IMR-90 (cell line): ENCODE data around the gene CDK5RAP2.

Experiments
- CTCF ChIP-seq: conservative IDR thresholded peaks from 2 replicates; pipeline ENCODE4 v1.5.1; 2012; ENCODE audit warnings: mild to moderate bottlenecking, low read depth, low read length, improper control_type of control experiment
- FOS ChIP-seq: fragments of 150-350 bp; IDR thresholded peaks from 2 replicates; pipeline ENCODE4 v1.6.1; 2016; ENCODE audit warnings: low read depth, low read length
- MAZ ChIP-seq: IDR thresholded peaks from 2 replicates; pipeline ENCODE4 v1.6.1; 2012; ENCODE audit warnings: low read depth, mild to moderate bottlenecking, low read length, improper control_type of control experiment, moderate library complexity, borderline replicate concordance
- POLR2A ChIP-seq: IDR thresholded peaks from 2 replicates; pipeline ENCODE4 v1.6.1; 2012; ENCODE audit warnings: mild to moderate bottlenecking, low read depth, low read length

- no peak for TF ChIP-seq CTCF
- no peak for TF ChIP-seq POLR2A
- TF ChIP-seq FOS: no peak
- no peak for TF ChIP-seq MAZ
These were observed 79.2 kb downstream of the CDK5RAP2 start for GRCh38 chr9:120500733-120501132.
